ENCODE measurements around the gene PRKN. TPM values are rescaled to one million over a fixed set of nuclear protein-coding genes. Genes with fewer than 3 reads are reported as not detected.

PRKN gene
- total and polyA plus RNA-seq, 2 donors (not counting 3 experiments of a cell fraction or from before 2014, with no cell fraction given), result 0.06 TPM; not detected in 1

GRCh38 chr6:161429921-161430490, 1297.6 kb downstream of the PRKN start:
- no peaks in the 10 kb centered on the region for H3K9me3 ChIP-seq (replicated peaks; ENCODE audit: control insufficient read depth, insufficient read depth, low read length)
- H3K27me3 ChIP-seq (ENCODE audit: control insufficient read depth in 2 of 2, insufficient read depth in 2 of 2, low read length in 2 of 2), result no peaks in the 10 kb centered on the region
- no peaks in the 10 kb centered on the region for H4K20me1 ChIP-seq (replicated peaks; ENCODE audit: control insufficient read depth, extremely low read depth, insufficient read depth, low read length)
- POLR2A ChIA-PET, result no interaction called here
- dilution Hi-C loops (cut with MboI; ENCODE audit: extremely low pct_ligation_motif_present, low sequenced_read_pairs), result no loop called here
- H3K4me2 ChIP-seq (ENCODE audit: insufficient read depth, low read length), result no peak overlapping the region
- no peaks in the 10 kb centered on the region for H3K79me2 ChIP-seq (ENCODE audit: control insufficient read depth, insufficient read depth, low read length)
- FAIRE-seq, result no peak
- DNase-seq (ENCODE audit: low read depth, low spot score), result peak; percentile 14
- H3K4me3 ChIP-seq (replicated peaks in 1 of 3; ENCODE audit: insufficient read depth in 1 of 3, low read depth in 1 of 3, low read length in 3 of 3), result no peak overlapping the region
- H3K36me3 ChIP-seq (ENCODE audit: control insufficient read depth in 2 of 2, extremely low read depth in 1 of 2, insufficient read depth in 2 of 2, low read length in 2 of 2), result no peaks in the 10 kb centered on the region
- CTCF ChIA-PET, result interaction anchor here (2.1 kb wide), 1 partner anchor 12 kb away, joined by 5 read pairs; no protein-coding TSS in a partner anchor
- no peak overlapping the region for H3K9ac ChIP-seq (replicated peaks; ENCODE audit: extremely low read depth, insufficient read depth, low read length)
- intact Hi-C loops (cut with micrococcal nuclease), result loop anchor here (1.0 kb wide), 2 partner anchors 68 to 264 kb away; no protein-coding TSS in a partner anchor
- H3K27ac ChIP-seq (ENCODE audit: insufficient read depth, low read depth, low read length), result no peak overlapping the region
- H3K9me1 ChIP-seq (replicated peaks; ENCODE audit: control insufficient read depth, extremely low read depth, insufficient read depth, low read length), result no peaks in the 10 kb centered on the region
- no TSS peak for BruUV-seq (replicated peaks)
- no peak for TF ChIP-seq MYC (IDR thresholded peaks at IDR 0.05; ENCODE audit: low read depth, low read length)
- TF ChIP-seq CTCF (IDR thresholded peaks at IDR 0.05; ENCODE audit: extremely low read depth in 1 of 2, insufficient read depth in 1 of 2, low read depth in 1 of 2, low read length in 2 of 2), result peak in 1 of 2 donors; percentile 14
- TF ChIP-seq JUN (IDR thresholded peaks at IDR 0.05; ENCODE audit: borderline replicate concordance, insufficient read depth, insufficient read length, low read depth), result no peak
- no peak for TF ChIP-seq FOS (IDR thresholded peaks at IDR 0.05; ENCODE audit: borderline replicate concordance, insufficient read depth, low read length)
- no peak for TF ChIP-seq GATA2 (IDR thresholded peaks at IDR 0.05; ENCODE audit: insufficient read depth, insufficient read length, low read depth, low read length)
- H2AFZ ChIP-seq (ENCODE audit: low read depth, low read length), result no peak overlapping the region
- H3K4me1 ChIP-seq (ENCODE audit: control insufficient read depth, extremely low read depth, insufficient read depth, low read length), result no peaks in the 10 kb centered on the region

GRCh38 chr6:161424421-161424820, 1303.1 kb downstream of the PRKN start:
- FAIRE-seq (no peak), DNase-seq (ENCODE audit: low read depth, low spot score) (no peak)
- Histone ChIP-seq H3K27ac (ENCODE audit: insufficient read depth, low read depth, low read length) (no peak overlapping the region), H3K9ac (replicated peaks; ENCODE audit: extremely low read depth, insufficient read depth, low read length) (no peak overlapping the region), H3K36me3 (ENCODE audit: control insufficient read depth in 2 of 2, extremely low read depth in 1 of 2, insufficient read depth in 2 of 2, low read length in 2 of 2) (no peaks in the 10 kb centered on the region), H4K20me1 (replicated peaks; ENCODE audit: control insufficient read depth, extremely low read depth, insufficient read depth, low read length) (no peaks in the 10 kb centered on the region), H3K9me3 (replicated peaks; ENCODE audit: control insufficient read depth, insufficient read depth, low read length) (no peaks in the 10 kb centered on the region), H3K4me3 (replicated peaks in 1 of 3; ENCODE audit: insufficient read depth in 1 of 3, low read depth in 1 of 3, low read length in 3 of 3) (no peak overlapping the region), H3K79me2 (ENCODE audit: control insufficient read depth, insufficient read depth, low read length) (no peaks in the 10 kb centered on the region), H3K27me3 (ENCODE audit: control insufficient read depth in 2 of 2, insufficient read depth in 2 of 2, low read length in 2 of 2) (no peaks in the 10 kb centered on the region), H3K4me1 (ENCODE audit: control insufficient read depth, extremely low read depth, insufficient read depth, low read length) (no peaks in the 10 kb centered on the region), H3K9me1 (replicated peaks; ENCODE audit: control insufficient read depth, extremely low read depth, insufficient read depth, low read length) (no peaks in the 10 kb centered on the region), H3K4me2 (ENCODE audit: insufficient read depth, low read length) (no peak overlapping the region), H2AFZ (ENCODE audit: low read depth, low read length) (no peak overlapping the region)
- TF ChIP-seq POLR2A (IDR thresholded peaks at IDR 0.05; ENCODE audit: low read depth, low read length) (no peak), MAX (IDR thresholded peaks at IDR 0.05; ENCODE audit: insufficient read depth, insufficient read length) (no peak), MYC (IDR thresholded peaks at IDR 0.05; ENCODE audit: low read depth, low read length) (no peak), FOS (IDR thresholded peaks at IDR 0.05; ENCODE audit: borderline replicate concordance, insufficient read depth, low read length) (no peak), POLR2AphosphoS5 (IDR thresholded peaks at IDR 0.05; ENCODE audit: insufficient read depth, low read depth, low read length) (no peak), EZH2 (IDR thresholded peaks at IDR 0.05; ENCODE audit: borderline replicate concordance, low read depth, low read length, severe bottlenecking) (no peak), JUN (IDR thresholded peaks at IDR 0.05; ENCODE audit: borderline replicate concordance, insufficient read depth, insufficient read length, low read depth) (no peak), GATA2 (IDR thresholded peaks at IDR 0.05; ENCODE audit: insufficient read depth, insufficient read length, low read depth, low read length) (no peak), CTCF (IDR thresholded peaks at IDR 0.05; ENCODE audit: extremely low read depth in 1 of 2, insufficient read depth in 1 of 2, low read depth in 1 of 2, low read length in 2 of 2) (no peak)
- POLR2A ChIA-PET, result no interaction called here
- no TSS peak for BruUV-seq (replicated peaks)
- dilution Hi-C loops (cut with MboI; ENCODE audit: extremely low pct_ligation_motif_present, low sequenced_read_pairs) (no loop called here), intact Hi-C loops (cut with micrococcal nuclease) (no loop called here)
- CTCF ChIA-PET, result no interaction called here

All from endothelial cell of umbilical vein (primary cell).